SK-N-SH (cell line): ENCODE measurements around the gene C17orf67. TPM values are rescaled to one million over a fixed set of nuclear protein-coding genes. Genes with fewer than 3 reads are reported as not detected.

Experiments
- CTCF ChIA-PET: fragments of 300-600, 350-600 bp; formaldehyde crosslinking; extraction: SDS; loops from one replicate; lab custom pipeline; 2021; lab: Yijun Ruan, JAX
- POLR2A ChIA-PET: fragments of 350-600 bp; sonication (Branson Sonifier 250); formaldehyde crosslinking; extraction: SDS; loops from one replicate; lab custom pipeline; 2020; ENCODE audit warnings: antibody characterized with exemption, inconsistent platforms; lab: Yijun Ruan, JAX
- DNase-seq: peaks from one replicate; pipeline ENCODE4 v3.0.0; 2012
- H2AFZ ChIP-seq: fragments of 200-600 bp; sonication (generic); 2 replicates; pipeline ENCODE4 v1.8.1; 2016; ENCODE audit warnings: antibody characterized with exemption, mild to moderate bottlenecking, low read depth
- H3F3A ChIP-seq: fragments of 200-600 bp; sonication (generic); replicated peaks from 2 replicates; pipeline ENCODE3; 2016; ENCODE audit warnings: antibody characterized with exemption, mild to moderate bottlenecking; ENCODE audit not compliant: insufficient read depth
- H3K27ac ChIP-seq, 2 experiments: fragments of 200-500 bp in 1 of 2; fragments of 200-600 bp in 1 of 2; sonication (Bioruptor generic) in 1 of 2; sonication (generic), shearing (Covaris generic) in 1 of 2; 2 replicates each; pipeline versions ENCODE4 v1.5.1 to v1.6.1; 2014 to 2016; ENCODE audit warnings: low read depth in 2 of 2, inconsistent platforms in 1 of 2, low read length in 1 of 2, mild to moderate bottlenecking in 1 of 2, mixed read lengths in 1 of 2
- H3K27me3 ChIP-seq: fragments of 200-600 bp; sonication (generic), shearing (Covaris generic); 2 replicates; pipeline ENCODE4 v1.6.1; 2016; ENCODE audit warnings: mixed run types; ENCODE audit not compliant: insufficient read depth
- H3K36me3 ChIP-seq, 2 experiments: fragments of 200-500 bp in 1 of 2; fragments of 200-600 bp in 1 of 2; sonication (Bioruptor generic) in 1 of 2; sonication (generic) in 1 of 2; replicated peaks in 1 of 2; 2 replicates each; pipeline versions ENCODE3 to v1.5.1; 2014 to 2016; ENCODE audit warnings: low read length in 1 of 2, mild to moderate bottlenecking in 1 of 2; ENCODE audit not compliant: insufficient read depth in 2 of 2, control insufficient read depth in 1 of 2
- H3K4me1 ChIP-seq, 2 experiments: fragments of 200-500 bp in 1 of 2; fragments of 200-600 bp in 1 of 2; sonication (Bioruptor generic) in 1 of 2; sonication (generic), shearing (Covaris generic) in 1 of 2; 2 replicates each; pipeline versions ENCODE4 v1.5.1 to v1.6.1; 2014 to 2016; ENCODE audit warnings: low read depth in 1 of 2, low read length in 1 of 2, mixed run types in 1 of 2; ENCODE audit not compliant: insufficient read depth in 2 of 2, control insufficient read depth in 1 of 2
- H3K4me2 ChIP-seq: fragments of 200-600 bp; sonication (generic), shearing (Covaris generic); 2 replicates; pipeline ENCODE4 v1.6.1; 2017; ENCODE audit warnings: mixed run types
- H3K4me3 ChIP-seq, 2 experiments: fragments of 200-500 bp in 1 of 2; fragments of 200-600 bp in 1 of 2; sonication (Bioruptor generic) in 1 of 2; sonication (generic), shearing (Covaris generic) in 1 of 2; 2 replicates each; pipeline versions ENCODE4 v1.5.1 to v1.8.1; 2014 to 2016; ENCODE audit warnings: low read depth in 2 of 2, inconsistent platforms in 1 of 2, low read length in 1 of 2, mild to moderate bottlenecking in 1 of 2, mixed read lengths in 1 of 2, moderate library complexity in 1 of 2
- H3K79me2 ChIP-seq: fragments of 200-600 bp; sonication (generic); 2 replicates; pipeline ENCODE4 v1.8.1; 2017; ENCODE audit warnings: mild to moderate bottlenecking; ENCODE audit not compliant: insufficient read depth
- H3K9ac ChIP-seq: fragments of 200-600 bp; sonication (generic); 2 replicates; pipeline ENCODE4 v1.6.1; 2017; ENCODE audit warnings: mixed run types
- H3K9me2 ChIP-seq: fragments of 200-600 bp; sonication (generic); 2 replicates; pipeline ENCODE4 v1.6.1; 2017; ENCODE audit warnings: mixed run types
- H3K9me3 ChIP-seq: fragments of 200-600 bp; sonication (generic); 2 replicates; pipeline ENCODE4 v1.6.1; 2017; ENCODE audit warnings: mixed run types, mild to moderate bottlenecking, moderate library complexity
- H4K20me1 ChIP-seq: fragments of 200-600 bp; sonication (generic); 2 replicates; pipeline ENCODE4 v1.6.1; 2017; ENCODE audit warnings: mild to moderate bottlenecking, mixed run types; ENCODE audit not compliant: insufficient read depth
- CTCF ChIP-seq: fragments of 200-600 bp; sonication (generic); IDR thresholded peaks from 2 replicates; pipeline ENCODE4 v1.6.1; 2017; ENCODE audit warnings: antibody characterized with exemption, mild to moderate bottlenecking, moderate library complexity
- EZH2phosphoT487 ChIP-seq: fragments of 200-600 bp; sonication (generic); IDR thresholded peaks from 2 replicates; pipeline ENCODE4 v1.6.1; 2017; ENCODE audit warnings: low read depth, mixed run types, mild to moderate bottlenecking, antibody characterized with exemption, moderate library complexity, borderline replicate concordance
- FOXM1 ChIP-seq: IDR thresholded peaks from 2 replicates; pipeline ENCODE4 v1.4.0; 2012; ENCODE audit warnings: low read depth, mild to moderate bottlenecking
- JUND ChIP-seq: IDR thresholded peaks from 2 replicates; pipeline ENCODE4 v1.4.0; 2012
- MAX ChIP-seq: IDR thresholded peaks from 2 replicates; pipeline ENCODE4 v1.4.0; 2012; ENCODE audit warnings: low read depth
- PBX3 ChIP-seq: IDR thresholded peaks from 2 replicates; pipeline ENCODE4; 2012
- POLR2AphosphoS5 ChIP-seq: IDR thresholded peaks from 2 replicates; pipeline ENCODE4 v1.6.1; 2012; ENCODE audit warnings: low read depth, low read length
- RAD21 ChIP-seq: IDR thresholded peaks from 2 replicates; pipeline ENCODE4 v1.6.1; 2012; ENCODE audit warnings: mild to moderate bottlenecking, low read length
- REST ChIP-seq: IDR thresholded peaks from 2 replicates; pipeline ENCODE4 v1.6.1; 2012; ENCODE audit warnings: mild to moderate bottlenecking, low read depth, low read length, moderate library complexity
- RFX5 ChIP-seq: IDR thresholded peaks from 2 replicates; pipeline ENCODE4 v1.6.1; 2012; ENCODE audit warnings: mild to moderate bottlenecking, improper control_type of control experiment, low read length
- SIN3A ChIP-seq: IDR thresholded peaks from 2 replicates; pipeline ENCODE4 v1.6.1; 2012; ENCODE audit warnings: low read depth, mild to moderate bottlenecking, low read length, moderate library complexity, borderline replicate concordance
- TAF1 ChIP-seq: IDR thresholded peaks from 2 replicates; pipeline ENCODE4 v1.6.1; 2012; ENCODE audit warnings: low read depth, mild to moderate bottlenecking, low read length, moderate library complexity, borderline replicate concordance
- TCF12 ChIP-seq: IDR thresholded peaks from 2 replicates; pipeline ENCODE4 v1.4.0; 2012
- YY1 ChIP-seq: IDR thresholded peaks from 2 replicates; pipeline ENCODE4 v1.4.0; 2012; ENCODE audit warnings: low read depth, mild to moderate bottlenecking
- ZBTB33 ChIP-seq: IDR thresholded peaks from 2 replicates; pipeline ENCODE4 v1.4.0; 2012; ENCODE audit warnings: low read depth, borderline replicate concordance
- WGBS: methylation state at CpG from one replicate; pipeline ENCODE4 v1.1.6; 2017; ENCODE audit warnings: low lambda C conversion rate; 5-methylcytosine and 5-hydroxymethylcytosine counted together
- polyA plus RNA-seq, 3 experiments: library from polyadenylated mRNA; depleted of rRNA; stranded (reverse); fragments of >200 nt; gene quantifications; 2 replicates each; pipeline ENCODE4 v1.2.3, GENCODE V29; 2012

Gene C17orf67
- polyA plus RNA-seq, 1 of the 3 experiments (the other 2 are of a cell fraction) = 1.7 TPM

- Histone ChIP-seq H3K79me2 (no peaks in the 10 kb centered on the region), H3K4me3 (no peak overlapping the region), H3F3A (no peaks in the 10 kb centered on the region), H3K27me3 (no peaks in the 10 kb centered on the region), H3K36me3 (no peaks in the 10 kb centered on the region), H3K9ac (no peak overlapping the region), H3K9me3 (no peaks in the 10 kb centered on the region), H3K9me2 (no peaks in the 10 kb centered on the region), H3K4me2 (no peak overlapping the region), H3K27ac (no peak overlapping the region), H4K20me1 (no peaks in the 10 kb centered on the region), H2AFZ (no peak overlapping the region)
- no peak for DNase-seq
- ChIA-PET CTCF (interaction anchor here (0.6 to 3.1 kb wide), 4 partner anchors 12 to 132 kb away, joined by 3 to 35 read pairs (median 6); no protein-coding TSS in a partner anchor), POLR2A (no interaction called here)
- TF ChIP-seq POLR2AphosphoS5 (no peak), RAD21 (no peak), MAX (no peak), CTCF (no peak), RFX5 (no peak), EZH2phosphoT487 (no peak), TAF1 (no peak), FOXM1 (no peak), TCF12 (no peak), ZBTB33 (no peak), YY1 (no peak), SIN3A (no peak), JUND (no peak), PBX3 (no peak), REST (no peak)
- TF ChIP-seq, all 33 proteins: peak for 0
- 80% methylated on average over 4 of the region's 4 CpGs for WGBS
- H3K4me1 ChIP-seq = no peaks in the 10 kb centered on the region
These were observed 26.8 kb downstream of the C17orf67 start for GRCh38 chr17:56806949-56807348.
